ENCODE results near the gene KLHL29. TPM values are rescaled to one million over a fixed set of nuclear protein-coding genes. Genes with fewer than 3 reads are reported as not detected.

Gene KLHL29
- total RNA-seq, 1 donor from 2014 or later, result 4.4 TPM

DNA sequence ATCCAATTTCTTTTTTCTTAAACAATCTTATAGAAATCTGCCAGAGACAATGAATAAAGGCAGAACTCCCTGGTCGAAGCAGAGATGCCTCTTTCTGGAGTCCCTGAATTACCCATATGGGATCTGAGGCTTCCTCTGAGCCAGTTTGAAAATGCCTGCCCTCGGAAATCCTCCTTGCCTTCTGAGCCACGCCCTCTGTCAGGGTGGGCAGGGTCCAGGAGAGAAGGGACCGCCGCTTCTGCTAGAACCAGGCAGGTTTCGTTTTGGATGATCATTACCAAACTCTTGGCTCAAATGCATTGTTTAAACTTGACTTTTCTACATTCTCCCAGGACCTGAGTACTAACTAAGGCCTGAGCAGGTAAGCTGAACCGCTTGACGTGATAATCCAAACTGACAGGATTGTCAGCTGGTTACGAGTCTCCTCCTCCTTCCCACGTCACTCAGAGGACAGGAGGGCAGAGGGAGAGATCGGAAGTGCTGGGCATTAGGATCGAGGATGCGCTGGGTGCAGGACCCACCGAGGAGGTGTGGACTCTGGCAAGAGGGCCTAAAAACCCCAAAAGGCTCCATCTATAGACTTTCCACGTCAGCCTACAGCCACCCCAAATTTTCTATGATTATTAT is 128.4 kb downstream of the KLHL29 start:
- DNase-seq (ENCODE audit: low spot score, unreplicated experiment), result no peak
- Mint-ChIP-seq H3K27me3 (peaks cover 55% of the 10 kb centered on the region), H3K4me1 (ENCODE audit: low read depth) (peaks cover 34% of the 10 kb centered on the region), H3K9me3 (ENCODE audit: low read depth) (no peaks in the 10 kb centered on the region), H3K36me3 (ENCODE audit: insufficient read depth) (no peaks in the 10 kb centered on the region), H3K27ac (no peak overlapping the region), H3K4me3 (ENCODE audit: low read depth) (no peak overlapping the region)
- TF ChIP-seq, protein P1, sequence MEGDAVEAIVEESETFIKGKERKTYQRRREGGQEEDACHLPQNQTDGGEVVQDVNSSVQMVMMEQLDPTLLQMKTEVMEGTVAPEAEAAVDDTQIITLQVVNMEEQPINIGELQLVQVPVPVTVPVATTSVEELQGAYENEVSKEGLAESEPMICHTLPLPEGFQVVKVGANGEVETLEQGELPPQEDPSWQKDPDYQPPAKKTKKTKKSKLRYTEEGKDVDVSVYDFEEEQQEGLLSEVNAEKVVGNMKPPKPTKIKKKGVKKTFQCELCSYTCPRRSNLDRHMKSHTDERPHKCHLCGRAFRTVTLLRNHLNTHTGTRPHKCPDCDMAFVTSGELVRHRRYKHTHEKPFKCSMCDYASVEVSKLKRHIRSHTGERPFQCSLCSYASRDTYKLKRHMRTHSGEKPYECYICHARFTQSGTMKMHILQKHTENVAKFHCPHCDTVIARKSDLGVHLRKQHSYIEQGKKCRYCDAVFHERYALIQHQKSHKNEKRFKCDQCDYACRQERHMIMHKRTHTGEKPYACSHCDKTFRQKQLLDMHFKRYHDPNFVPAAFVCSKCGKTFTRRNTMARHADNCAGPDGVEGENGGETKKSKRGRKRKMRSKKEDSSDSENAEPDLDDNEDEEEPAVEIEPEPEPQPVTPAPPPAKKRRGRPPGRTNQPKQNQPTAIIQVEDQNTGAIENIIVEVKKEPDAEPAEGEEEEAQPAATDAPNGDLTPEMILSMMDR (IDR thresholded peaks at IDR 0.05; ENCODE audit: unreplicated experiment), result no peak

DNA sequence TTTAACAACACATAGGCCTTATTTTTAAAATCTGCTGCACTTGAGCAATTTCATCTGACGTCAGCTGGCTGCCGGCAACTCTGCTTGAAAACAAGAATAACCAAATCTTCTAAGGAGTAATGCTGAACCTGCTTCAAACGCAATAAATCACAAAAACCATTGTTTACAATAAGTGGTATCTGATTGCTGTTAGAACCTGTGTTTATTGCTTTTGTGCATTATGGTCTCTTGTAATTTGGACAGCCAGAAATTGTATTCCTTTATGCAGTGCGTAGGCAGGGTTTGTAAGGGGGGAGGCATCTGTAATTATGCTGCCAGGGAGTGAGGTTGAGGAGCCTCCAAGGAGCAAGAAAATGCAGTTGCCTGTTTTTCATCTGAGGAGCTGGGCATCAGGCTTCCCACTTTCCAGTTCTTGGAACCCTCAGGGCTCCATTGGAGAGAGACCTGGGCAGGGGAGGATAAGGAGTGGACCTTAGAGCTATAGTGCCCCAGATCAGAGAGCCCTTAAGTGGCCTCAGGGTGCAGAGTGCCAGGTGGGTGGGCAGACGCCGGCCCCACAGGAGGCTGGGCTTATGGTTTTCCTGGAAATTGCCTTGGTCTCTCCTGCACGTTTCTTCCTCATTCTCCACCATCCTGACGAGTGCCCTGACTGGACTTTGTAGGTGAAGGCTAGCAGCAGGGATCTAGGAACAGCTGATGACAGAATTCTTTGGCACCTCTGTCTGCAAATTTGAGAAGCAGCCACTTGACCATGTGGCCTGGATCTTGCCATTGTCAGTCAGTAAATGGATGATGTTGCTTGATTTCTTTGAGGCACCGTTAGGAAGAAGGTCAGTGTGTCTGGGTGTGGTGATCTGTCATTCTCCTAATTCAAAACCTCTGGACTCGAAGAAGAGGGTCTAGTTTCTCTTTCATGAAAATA is 129.2 kb downstream of the KLHL29 start:
- Mint-ChIP-seq H3K4me3 (ENCODE audit: low read depth) (no peak overlapping the region), H3K4me1 (ENCODE audit: low read depth) (peaks cover 36% of the 10 kb centered on the region), H3K9me3 (ENCODE audit: low read depth) (no peaks in the 10 kb centered on the region), H3K27me3 (peaks cover 51% of the 10 kb centered on the region), H3K27ac (no peak overlapping the region), H3K36me3 (ENCODE audit: insufficient read depth) (no peaks in the 10 kb centered on the region)
- TF ChIP-seq, protein P1 (IDR thresholded peaks at IDR 0.05; ENCODE audit: unreplicated experiment), result no peak
- no peak for DNase-seq (ENCODE audit: low spot score, unreplicated experiment)

DNA sequence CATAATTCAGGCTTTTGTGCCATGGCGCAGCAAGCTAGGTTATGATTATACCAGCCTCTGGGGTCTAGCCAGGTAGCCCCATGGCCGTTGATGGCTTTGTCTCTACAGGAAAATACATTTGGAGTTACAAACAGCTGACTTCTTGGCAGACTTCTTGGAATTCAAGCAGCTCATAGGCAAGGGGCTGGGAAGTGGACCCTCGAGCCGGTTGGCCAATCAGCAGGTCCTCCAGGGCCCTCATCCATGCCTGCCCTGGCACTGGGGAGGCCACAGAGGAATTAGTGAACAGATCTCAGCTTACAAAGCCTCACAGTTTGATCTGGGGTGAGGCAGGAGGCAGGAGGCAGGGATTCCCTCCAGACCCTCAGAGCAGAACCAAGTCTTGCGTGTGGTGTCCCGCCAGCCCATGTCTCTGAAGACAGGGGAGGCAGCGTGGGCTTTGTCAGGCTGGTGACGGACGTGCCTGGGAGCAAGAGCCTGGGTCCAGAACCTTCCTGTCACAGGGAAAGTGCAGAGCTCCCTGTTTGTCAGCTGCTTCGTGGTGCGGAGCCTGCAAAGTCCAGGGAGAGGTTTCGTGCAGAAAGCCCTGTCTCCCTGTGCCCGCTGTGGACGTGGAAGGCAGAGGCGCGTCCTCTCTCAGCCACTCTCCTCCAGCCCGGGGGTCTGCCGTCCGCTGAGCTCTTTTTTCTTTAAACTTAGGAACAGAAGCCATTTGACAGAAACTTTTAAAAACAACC is 131.7 kb downstream of the KLHL29 start:
- TF ChIP-seq, protein P1 (IDR thresholded peaks at IDR 0.05; ENCODE audit: unreplicated experiment), result no peak
- Mint-ChIP-seq H3K9me3 (ENCODE audit: low read depth) (no peaks in the 10 kb centered on the region), H3K27ac (no peak overlapping the region), H3K27me3 (peaks cover 41% of the 10 kb centered on the region), H3K4me3 (ENCODE audit: low read depth) (no peak overlapping the region), H3K4me1 (ENCODE audit: low read depth) (peaks cover 40% of the 10 kb centered on the region), H3K36me3 (ENCODE audit: insufficient read depth) (no peaks in the 10 kb centered on the region)
- no peak for DNase-seq (ENCODE audit: low spot score, unreplicated experiment)

DNA sequence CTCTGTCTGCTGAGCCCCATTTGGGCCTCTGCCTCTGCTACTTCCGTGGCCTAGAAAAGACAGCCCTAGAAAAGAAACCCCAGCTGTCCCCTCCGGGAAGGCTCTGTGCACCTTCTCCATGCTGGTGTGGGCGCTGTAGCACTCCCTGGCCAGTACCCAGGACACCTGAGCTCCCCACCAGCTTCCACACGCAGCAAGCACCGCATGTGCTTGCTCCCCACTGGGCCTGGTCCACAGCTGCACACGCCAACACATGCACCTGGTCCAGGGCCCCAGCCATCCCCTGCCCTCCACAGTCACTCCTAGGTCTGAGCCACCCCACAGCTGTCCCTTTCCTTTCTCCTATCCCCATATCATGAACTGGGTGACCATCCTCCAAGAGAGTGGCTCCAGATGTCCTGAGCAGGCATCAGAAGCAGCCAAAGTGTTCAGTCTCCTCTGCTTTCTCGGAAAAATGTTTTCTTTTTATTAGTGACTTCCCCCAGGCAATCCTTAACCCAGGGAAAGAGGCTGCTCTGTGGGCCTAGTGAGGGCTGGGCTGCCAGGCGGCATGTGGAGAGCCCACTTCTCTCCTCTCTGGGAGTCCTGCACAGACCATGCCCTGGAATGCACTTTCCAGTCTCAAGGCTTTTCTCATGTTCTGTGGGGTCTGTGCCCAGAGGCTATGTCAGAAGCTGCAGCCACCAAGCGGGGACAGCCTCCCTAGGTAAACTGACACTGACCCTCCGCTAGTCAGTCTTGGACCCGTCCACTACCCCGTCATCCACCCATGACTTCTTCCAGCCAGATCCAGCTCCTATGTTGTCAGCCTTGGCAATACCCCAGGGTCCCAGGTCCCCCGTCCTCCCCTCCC is 133.7 kb downstream of the KLHL29 start:
- Mint-ChIP-seq H3K9me3 (ENCODE audit: low read depth) (no peaks in the 10 kb centered on the region), H3K4me1 (ENCODE audit: low read depth) (peaks cover 34% of the 10 kb centered on the region), H3K27me3 (peaks cover 30% of the 10 kb centered on the region), H3K27ac (peak overlapping the region; percentile 6), H3K36me3 (ENCODE audit: insufficient read depth) (no peaks in the 10 kb centered on the region), H3K4me3 (ENCODE audit: low read depth) (no peak overlapping the region)
- TF ChIP-seq, protein P1 (IDR thresholded peaks at IDR 0.05; ENCODE audit: unreplicated experiment), result no peak
- no peak for DNase-seq (ENCODE audit: low spot score, unreplicated experiment)

Measured in progenitor cell of endocrine pancreas (in vitro differentiated cells).